Measurements from ENCODE around the gene PPM1J.

PPM1J gene

GRCh38 chr1:112744009-112744578 is 29.0 kb upstream of the PPM1J start:
- H2AFZ ChIP-seq (ENCODE audit: low read length): no peak overlapping the region
- H3K9me2 ChIP-seq (ENCODE audit: low read depth, low read length): no peaks in the 10 kb centered on the region
- no peaks in the 10 kb centered on the region for H3K4me1 ChIP-seq (ENCODE audit: insufficient read depth, low read length, severe bottlenecking)
- H3K9me3 ChIP-seq (ENCODE audit: low read length): no peaks in the 10 kb centered on the region
- H3F3A ChIP-seq (ENCODE audit: insufficient read depth, low read length): no peaks in the 10 kb centered on the region
- no peaks in the 10 kb centered on the region for H4K20me1 ChIP-seq (ENCODE audit: insufficient read depth, low read length)
- TF ChIP-seq EZH2 (IDR thresholded peaks at IDR 0.05; ENCODE audit: borderline replicate concordance, low read length): no peak
- no peaks in the 10 kb centered on the region for H3K79me2 ChIP-seq (ENCODE audit: insufficient read depth, low read length)
- H3K27ac ChIP-seq (ENCODE audit: low read depth, low read length, poor library complexity, severe bottlenecking): no peak overlapping the region
- no peak overlapping the region for H3K4me3 ChIP-seq (ENCODE audit: low read depth, low read length, poor library complexity, severe bottlenecking)
- H3K4me2 ChIP-seq (ENCODE audit: low read length): no peak overlapping the region
- no peaks in the 10 kb centered on the region for H3K27me3 ChIP-seq (ENCODE audit: insufficient read depth, low read length)
- no peaks in the 10 kb centered on the region for H3K36me3 ChIP-seq (ENCODE audit: insufficient read depth, low read length)
- H3K9ac ChIP-seq (ENCODE audit: low read length): no peak overlapping the region

- Histone ChIP-seq H3K9ac (ENCODE audit: low read length) (no peak overlapping the region), H3K27ac (ENCODE audit: low read depth, low read length, poor library complexity, severe bottlenecking) (no peak overlapping the region), H3K4me2 (ENCODE audit: low read length) (no peak overlapping the region), H3K27me3 (ENCODE audit: insufficient read depth, low read length) (no peaks in the 10 kb centered on the region), H3K4me1 (ENCODE audit: insufficient read depth, low read length, severe bottlenecking) (no peaks in the 10 kb centered on the region), H3K9me2 (ENCODE audit: low read depth, low read length) (no peaks in the 10 kb centered on the region), H3K9me3 (ENCODE audit: low read length) (no peaks in the 10 kb centered on the region), H3F3A (ENCODE audit: insufficient read depth, low read length) (no peaks in the 10 kb centered on the region), H3K4me3 (ENCODE audit: low read depth, low read length, poor library complexity, severe bottlenecking) (no peak overlapping the region), H4K20me1 (ENCODE audit: insufficient read depth, low read length) (no peaks in the 10 kb centered on the region), H3K79me2 (ENCODE audit: insufficient read depth, low read length) (no peaks in the 10 kb centered on the region), H3K36me3 (ENCODE audit: insufficient read depth, low read length) (no peaks in the 10 kb centered on the region), H2AFZ (ENCODE audit: low read length) (no peak overlapping the region)
- TF ChIP-seq EZH2 (IDR thresholded peaks at IDR 0.05; ENCODE audit: borderline replicate concordance, low read length) (no peak), CTCF (IDR thresholded peaks at IDR 0.05; ENCODE audit: low read length) (no peak)
Observed at GRCh38 chr1:112743174-112744008, 28.3 kb upstream of the PPM1J start.

GRCh38 chr1:112737573-112737972 is 22.4 kb upstream of the PPM1J start:
- Histone ChIP-seq H3K4me1 (ENCODE audit: insufficient read depth, low read length, severe bottlenecking) (no peaks in the 10 kb centered on the region), H3K9ac (ENCODE audit: low read length) (no peak overlapping the region)
- TF ChIP-seq CTCF (IDR thresholded peaks at IDR 0.05; ENCODE audit: low read length) (no peak), EZH2 (IDR thresholded peaks at IDR 0.05; ENCODE audit: borderline replicate concordance, low read length) (no peak)

More at GRCh38 chr1:112737573-112737972, 22.4 kb upstream of the PPM1J start:
- Histone ChIP-seq H3K4me3 (ENCODE audit: low read depth, low read length, poor library complexity, severe bottlenecking) (no peak overlapping the region), H3K4me2 (ENCODE audit: low read length) (no peak overlapping the region), H3F3A (ENCODE audit: insufficient read depth, low read length) (no peaks in the 10 kb centered on the region), H3K79me2 (ENCODE audit: insufficient read depth, low read length) (no peaks in the 10 kb centered on the region), H2AFZ (ENCODE audit: low read length) (no peak overlapping the region), H3K9me2 (ENCODE audit: low read depth, low read length) (no peaks in the 10 kb centered on the region), H4K20me1 (ENCODE audit: insufficient read depth, low read length) (no peaks in the 10 kb centered on the region), H3K27me3 (ENCODE audit: insufficient read depth, low read length) (peaks cover 4% of the 10 kb centered on the region; the same call in 1 of the 2 replicates), H3K36me3 (ENCODE audit: insufficient read depth, low read length) (no peaks in the 10 kb centered on the region), H3K9me3 (ENCODE audit: low read length) (no peaks in the 10 kb centered on the region), H3K27ac (ENCODE audit: low read depth, low read length, poor library complexity, severe bottlenecking) (no peak overlapping the region)
